OCI-LY7 (cell line): ENCODE measurements around the gene PPP1R16B. TPM values are rescaled to one million over a fixed set of nuclear protein-coding genes. Genes with fewer than 3 reads are reported as not detected.

ENCODE experiments used
- BruUV-seq: library from RNA; stranded (reverse); fragments of 400-500 nt; replicated peaks from 2 replicates; lab custom pipeline; 2021; lab: Mats Ljungman, UMichigan
- CTCF ChIA-PET: fragments of 300-600 bp; sonication (Branson Sonifier 250); formaldehyde crosslinking; loops from one replicate; lab custom pipeline; 2022; ENCODE audit warnings: antibody characterized with exemption; ENCODE audit not compliant: unreplicated experiment; lab: Charles Lee
- POLR2A ChIA-PET: fragments of 300-600 bp; sonication (Branson Sonifier 250); formaldehyde crosslinking; loops from one replicate; lab custom pipeline; 2022; ENCODE audit warnings: antibody characterized with exemption; lab: Charles Lee
- DNase-seq: peaks from one replicate; pipeline ENCODE4 v3.0.0-alpha.2; 2015; ENCODE audit warnings: low spot score
- H2AFZ ChIP-seq: fragments of 200-600 bp; sonication (generic), shearing (Covaris generic); 2 replicates; pipeline ENCODE4 v1.6.1; 2014; ENCODE audit warnings: mild to moderate bottlenecking, antibody characterized with exemption, low read length, moderate library complexity
- H3K27ac ChIP-seq: fragments of 200-600 bp; sonication (generic); 2 replicates; pipeline ENCODE4 v1.5.1; 2014; ENCODE audit warnings: mixed run types, low read depth, mild to moderate bottlenecking, moderate library complexity, low read length, inconsistent platforms; ENCODE audit not compliant: poor library complexity, severe bottlenecking
- H3K36me3 ChIP-seq: fragments of 200-600 bp; sonication (generic); 2 replicates; pipeline ENCODE4 v1.6.1; 2014; ENCODE audit warnings: mild to moderate bottlenecking, antibody characterized with exemption, low read length, moderate library complexity, mixed read lengths; ENCODE audit not compliant: insufficient read depth
- H3K4me1 ChIP-seq: fragments of 200-600 bp; sonication (generic); 2 replicates; pipeline ENCODE4 v1.5.1; 2014; ENCODE audit warnings: mild to moderate bottlenecking, low read length; ENCODE audit not compliant: insufficient read depth, poor library complexity, severe bottlenecking
- H3K4me2 ChIP-seq: fragments of 200-600 bp; sonication (generic); 2 replicates; pipeline ENCODE4 v1.6.1; 2014; ENCODE audit warnings: mild to moderate bottlenecking, low read length
- H3K4me3 ChIP-seq: fragments of 200-600 bp; sonication (generic); 2 replicates; pipeline ENCODE4 v1.5.1; 2014; ENCODE audit warnings: mild to moderate bottlenecking, low read depth, low read length; ENCODE audit not compliant: poor library complexity, severe bottlenecking
- H3K79me2 ChIP-seq: fragments of 200-600 bp; sonication (generic); 2 replicates; pipeline ENCODE4 v1.6.1; 2016; ENCODE audit warnings: low read depth, mild to moderate bottlenecking, low read length, moderate library complexity, mixed read lengths; ENCODE audit not compliant: insufficient read depth
- H3K9me2 ChIP-seq: fragments of 200-600 bp; sonication (generic); 2 replicates; pipeline ENCODE4 v1.6.1; 2016; ENCODE audit warnings: mild to moderate bottlenecking, low read length, mixed read lengths; ENCODE audit not compliant: insufficient read depth
- H3K9me3 ChIP-seq: fragments of 200-600 bp; sonication (generic); 2 replicates; pipeline ENCODE4 v1.6.1; 2014; ENCODE audit warnings: mild to moderate bottlenecking, mixed run types, low read length, mixed read lengths
- H4K20me1 ChIP-seq: fragments of 200-600 bp; sonication (generic); 2 replicates; pipeline ENCODE4 v1.6.1; 2014; ENCODE audit warnings: mild to moderate bottlenecking, antibody characterized with exemption, low read length, moderate library complexity, mixed read lengths; ENCODE audit not compliant: insufficient read depth
- CTCF ChIP-seq: fragments of 200-600 bp; sonication (generic); conservative IDR thresholded peaks from 2 replicates; pipeline ENCODE4 v1.5.1; 2014; ENCODE audit warnings: mild to moderate bottlenecking, antibody characterized with exemption, low read length, moderate library complexity, mixed read lengths
- EZH2phosphoT487 ChIP-seq: fragments of 200-600 bp; sonication (generic); IDR thresholded peaks from 2 replicates; pipeline ENCODE4 v1.6.1; 2018; ENCODE audit warnings: low read depth, borderline replicate concordance, mild to moderate bottlenecking, mixed run types, antibody characterized with exemption, low read length, moderate library complexity, mixed read lengths
- intact Hi-C: fragments of 100-400 bp; cut with micrococcal nuclease; formaldehyde crosslinking; loops from one replicate; pipeline ENCODE4 v1.10.0; 2022; ENCODE audit not compliant: unreplicated experiment
- total RNA-seq, 2 experiments: library from RNA; depleted of rRNA in 1 of 2; stranded (reverse); fragments of >200 nt in 1 of 2; shearing (Covaris generic) in 1 of 2; gene quantifications; 2 replicates each; pipeline ENCODE4 v1.2.3, GENCODE V29; 2014 to 2022

Gene PPP1R16B
- total RNA-seq, 2 experiments from 2014 or later, result 45.4 to 49.7 TPM

- Histone ChIP-seq H3K79me2 (peaks cover 84% of the 10 kb centered on the region), H3K4me3 (peak overlapping the region; percentile 48), H2AFZ (peak overlapping the region; percentile 2; the same call in 1 of the 2 replicates), H3K9me3 (no peaks in the 10 kb centered on the region), H4K20me1 (no peaks in the 10 kb centered on the region), H3K4me2 (peak overlapping the region; percentile 79), H3K9me2 (no peaks in the 10 kb centered on the region), H3K36me3 (peaks cover 66% of the 10 kb centered on the region), H3K27ac (peak overlapping the region; percentile 99), H3K4me1 (peaks cover 86% of the 10 kb centered on the region)
- no peak for TF ChIP-seq EZH2phosphoT487
- TF ChIP-seq CTCF, result no peak
- no peak for DNase-seq
- ChIA-PET POLR2A (interaction anchor here (0.6 to 6.2 kb wide), 6 partner anchors 25 to 51 kb away, joined by 4 to 39 read pairs (median 6); partner anchors contain the start of gene PPP1R16B), CTCF (interaction anchor here (1.1 to 1.4 kb wide), 2 partner anchors 18 to 33 kb away, joined by 3 read pairs; no protein-coding TSS in a partner anchor)
- intact Hi-C loops, result no loop called here
- BruUV-seq, result no TSS peak
Observed at GRCh38 chr20:38841570-38841969, 36.1 kb downstream of the PPP1R16B start.

GRCh38 chr20:38842026-38842425 lies 36.5 kb downstream of the PPP1R16B start:
- ChIA-PET POLR2A (interaction anchor here (0.6 to 6.2 kb wide), 16 partner anchors 8 to 1744 kb away, joined by 3 to 39 read pairs (median 6); partner anchors contain the start of gene PPP1R16B), CTCF (interaction anchor here (1.0 to 1.4 kb wide), 2 partner anchors 33 to 53 kb away, joined by 3 to 5 read pairs; no protein-coding TSS in a partner anchor)
- Histone ChIP-seq H3K4me2 (peak overlapping the region; percentile 79), H3K9me2 (no peaks in the 10 kb centered on the region), H2AFZ (peak overlapping the region; percentile 2; the same call in 1 of the 2 replicates), H3K9me3 (no peaks in the 10 kb centered on the region), H3K4me1 (peaks cover 83% of the 10 kb centered on the region), H3K4me3 (peak overlapping the region; percentile 48), H4K20me1 (no peaks in the 10 kb centered on the region), H3K79me2 (peaks cover 85% of the 10 kb centered on the region), H3K36me3 (peaks cover 67% of the 10 kb centered on the region), H3K27ac (peak overlapping the region; percentile 99)
- BruUV-seq, result no TSS peak
- DNase-seq, result peak; percentile 49
- intact Hi-C loops, result loop anchor here (1.0 to 2.0 kb wide), 5 partner anchors 17 to 51 kb away; partner anchors contain the start of gene PPP1R16B
- TF ChIP-seq CTCF, result no peak
- TF ChIP-seq EZH2phosphoT487, result no peak

- peaks cover 85% of the 10 kb centered on the region for H3K79me2 ChIP-seq
- peak; percentile 96 for DNase-seq
- no TSS peak for BruUV-seq
- H4K20me1 ChIP-seq, result no peaks in the 10 kb centered on the region
- H3K27ac ChIP-seq, result peak overlapping the region; percentile 99
- H3K36me3 ChIP-seq, result peaks cover 70% of the 10 kb centered on the region
- no peaks in the 10 kb centered on the region for H3K9me3 ChIP-seq
- peak overlapping the region; percentile 8; the same call in 1 of the 2 replicates for H2AFZ ChIP-seq
- no peaks in the 10 kb centered on the region for H3K9me2 ChIP-seq
- CTCF ChIA-PET, result interaction anchor here (0.6 to 1.4 kb wide), 7 partner anchors 16 to 385 kb away, joined by 3 to 7 read pairs (median 5); no protein-coding TSS in a partner anchor
- TF ChIP-seq EZH2phosphoT487 (no peak), CTCF (no peak)
- peak overlapping the region; percentile 79 for H3K4me2 ChIP-seq
- H3K4me1 ChIP-seq, result peaks cover 83% of the 10 kb centered on the region
- intact Hi-C loops, result loop anchor here (1.0 to 2.0 kb wide), 5 partner anchors 17 to 50 kb away; partner anchors contain the start of gene PPP1R16B
- POLR2A ChIA-PET, result interaction anchor here (0.6 to 6.2 kb wide), 19 partner anchors 9 to 1745 kb away, joined by 3 to 39 read pairs (median 5); partner anchors contain the start of gene PPP1R16B
- peak overlapping the region; percentile 57 for H3K4me3 ChIP-seq
Observed at GRCh38 chr20:38842558-38842981, 37.1 kb downstream of the PPP1R16B start.
